GM19324 (cell line): ENCODE measurements around the gene ZMYM5.
"Not testable (repeated sequence)": the region's sequence is repeated elsewhere in the genome, so short reads cannot be mapped to it uniquely, and the experiment has no call there.

Source experiments
- ATAC-seq: cut with Tn5 transposase; IDR thresholded peaks from one replicate; pipeline ENCODE4 v1.9.1; 2021; ENCODE audit warnings: mild to moderate bottlenecking, moderate library complexity; ENCODE audit not compliant: unreplicated experiment, low FRiP score

ZMYM5 gene

GRCh38 chr13:19863323-19864023 is at the start of gene ZMYM5:
ZMYM5 (minus strand) TSS chr13:19863649; CDS start chr13:19852180, 11,469 bp downstream.
- ATAC-seq = peak; percentile 92

- no peak for ATAC-seq
These were observed 47.1 kb upstream of the ZMYM5 start for GRCh38 chr13:19910336-19911072.

- no peak for ATAC-seq
These were observed 45.0 kb upstream of the ZMYM5 start for GRCh38 chr13:19908350-19908986.

DNA sequence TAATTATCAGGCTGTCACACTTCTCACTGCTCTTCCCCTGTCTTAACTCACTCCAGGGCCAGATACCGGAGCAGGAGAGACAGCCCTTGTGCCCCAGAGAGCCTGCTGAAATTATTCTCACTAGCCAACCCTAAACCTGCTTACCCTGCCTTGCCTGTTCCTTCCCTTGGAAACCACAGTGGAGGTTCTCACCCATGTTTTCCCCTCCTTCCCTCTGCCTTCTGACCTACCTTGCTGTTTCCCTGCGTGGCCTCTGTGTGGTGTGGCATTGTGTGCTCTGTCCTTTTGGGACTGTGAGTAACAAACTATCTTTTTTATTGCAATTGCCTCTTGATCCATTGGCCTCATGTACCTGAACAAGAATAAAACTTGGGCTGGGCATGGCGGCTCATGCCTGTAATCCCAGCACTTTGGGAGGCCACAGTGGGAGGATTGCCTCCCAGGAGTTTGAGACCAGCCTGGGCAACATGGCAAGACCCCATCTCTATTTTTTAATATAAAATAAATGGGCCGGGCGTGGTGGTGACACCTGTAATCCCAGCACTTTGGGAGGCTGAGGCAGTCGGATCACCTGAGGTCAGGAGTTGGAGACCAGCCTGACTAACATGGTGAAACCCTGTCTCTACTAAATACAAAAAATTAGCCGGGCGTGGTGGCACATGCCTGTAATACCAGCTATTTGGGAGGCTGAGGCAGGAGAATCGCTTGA is 42.2 kb upstream of the ZMYM5 start:
- not testable (repeated sequence) for ATAC-seq

GRCh38 chr13:19890030-19890429 is 26.6 kb upstream of the ZMYM5 start:
- ATAC-seq = no peak

DNA sequence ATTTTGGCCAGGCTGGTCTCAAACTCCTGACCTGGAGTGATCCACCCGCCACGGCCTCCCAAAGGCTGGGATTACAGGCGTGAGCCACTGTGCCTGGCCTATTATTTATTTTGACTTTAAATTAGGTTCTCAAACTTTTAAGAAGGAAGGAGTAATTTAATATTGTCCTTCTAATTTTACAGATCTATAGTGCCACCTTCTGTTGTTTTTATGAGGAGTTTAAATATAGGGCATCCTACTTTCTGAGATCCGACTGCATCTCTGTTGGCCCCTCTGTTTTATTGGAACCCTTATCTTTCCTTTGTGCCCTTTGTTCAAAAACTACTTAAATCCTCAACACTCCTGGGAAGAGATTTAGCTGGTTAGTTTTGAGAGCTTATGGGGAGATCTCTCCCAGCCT is 25.4 kb upstream of the ZMYM5 start:
- ATAC-seq = no peak

- no peak for ATAC-seq
These were observed 18.8 kb upstream of the ZMYM5 start for GRCh38 chr13:19882231-19882630.

DNA sequence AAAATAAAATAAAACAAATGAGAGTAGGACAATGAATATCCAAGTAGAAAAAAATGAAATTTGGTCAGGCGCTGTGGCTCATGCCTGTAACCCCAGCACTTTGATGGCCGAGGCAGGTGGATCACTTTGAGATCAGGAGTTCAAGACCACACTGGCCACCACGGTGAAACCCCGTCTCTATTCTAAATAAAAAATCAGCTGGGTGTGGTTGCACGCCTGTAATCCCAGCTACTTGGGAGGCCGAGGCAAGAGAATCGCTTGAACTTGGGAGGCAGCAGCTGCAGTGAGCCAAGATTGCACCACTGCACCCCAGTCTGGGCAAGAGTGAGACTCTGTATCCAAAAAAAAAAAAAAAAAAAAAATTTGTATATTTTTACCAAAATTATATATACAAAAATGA is 18.2 kb upstream of the ZMYM5 start:
- ATAC-seq = no peak

DNA sequence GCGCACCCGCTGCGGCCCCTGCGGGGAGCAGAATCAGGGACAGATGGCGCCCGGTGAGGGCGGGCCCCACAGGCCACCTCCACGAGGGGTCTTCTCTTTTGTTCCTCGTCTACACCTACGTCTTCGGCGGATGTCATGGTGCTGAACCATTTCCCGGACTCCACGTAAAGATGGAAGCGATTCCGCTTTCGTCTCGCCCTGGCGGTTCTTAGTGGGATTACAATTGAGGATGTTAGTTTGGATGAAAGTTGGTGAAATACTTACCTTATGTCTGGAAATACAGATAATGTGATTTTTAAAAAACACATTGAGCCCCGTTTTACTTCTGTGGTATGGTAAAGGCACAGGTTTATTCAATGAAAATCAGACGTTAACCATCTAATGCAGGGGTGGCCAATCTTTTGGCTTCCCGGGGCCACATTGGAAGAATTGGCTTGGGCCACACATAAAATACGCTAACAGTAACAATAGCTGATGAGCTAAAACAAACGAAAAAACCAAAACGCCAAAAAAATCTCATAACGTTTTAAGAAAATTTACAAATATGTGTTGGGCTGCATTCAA is 1.4 kb upstream of the ZMYM5 start:
- no peak for ATAC-seq

DNA sequence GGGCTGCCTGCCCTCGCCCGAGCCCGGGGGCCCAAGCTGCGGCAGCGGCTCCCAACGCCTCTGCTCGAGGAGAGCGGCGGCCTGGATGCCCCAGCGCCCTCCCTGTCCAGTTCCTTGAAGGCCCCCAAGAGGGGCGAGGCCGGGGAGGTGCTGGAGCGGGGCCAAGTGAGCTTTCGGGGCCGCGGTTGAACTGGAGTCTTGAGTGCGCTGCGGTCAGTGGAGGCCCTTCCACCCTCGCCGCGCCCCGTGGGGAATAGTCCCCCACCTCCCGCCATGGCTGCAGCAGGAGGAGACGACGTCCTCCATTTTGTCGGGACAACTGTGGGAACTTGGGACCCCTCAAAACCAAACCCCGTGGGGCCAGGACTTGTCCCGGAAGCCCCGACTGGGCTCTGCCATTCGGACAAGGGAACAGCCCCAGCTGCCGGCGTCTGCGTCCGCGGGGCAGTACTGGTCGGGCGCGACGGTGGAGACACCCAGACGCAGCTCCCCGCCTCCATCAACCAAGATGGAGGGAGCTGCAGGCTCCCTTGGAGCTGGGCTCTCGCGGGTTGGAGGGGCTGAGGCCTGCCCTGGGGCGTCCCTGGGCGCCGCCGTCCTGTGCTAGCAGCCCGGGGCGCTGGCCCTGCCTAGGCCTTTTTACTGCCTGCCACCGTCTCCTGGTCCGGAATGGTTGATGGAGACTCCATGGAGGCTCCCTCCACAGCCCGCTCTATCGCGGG is 736 bp upstream of the ZMYM5 start:
- peak; percentile 40 for ATAC-seq

DNA sequence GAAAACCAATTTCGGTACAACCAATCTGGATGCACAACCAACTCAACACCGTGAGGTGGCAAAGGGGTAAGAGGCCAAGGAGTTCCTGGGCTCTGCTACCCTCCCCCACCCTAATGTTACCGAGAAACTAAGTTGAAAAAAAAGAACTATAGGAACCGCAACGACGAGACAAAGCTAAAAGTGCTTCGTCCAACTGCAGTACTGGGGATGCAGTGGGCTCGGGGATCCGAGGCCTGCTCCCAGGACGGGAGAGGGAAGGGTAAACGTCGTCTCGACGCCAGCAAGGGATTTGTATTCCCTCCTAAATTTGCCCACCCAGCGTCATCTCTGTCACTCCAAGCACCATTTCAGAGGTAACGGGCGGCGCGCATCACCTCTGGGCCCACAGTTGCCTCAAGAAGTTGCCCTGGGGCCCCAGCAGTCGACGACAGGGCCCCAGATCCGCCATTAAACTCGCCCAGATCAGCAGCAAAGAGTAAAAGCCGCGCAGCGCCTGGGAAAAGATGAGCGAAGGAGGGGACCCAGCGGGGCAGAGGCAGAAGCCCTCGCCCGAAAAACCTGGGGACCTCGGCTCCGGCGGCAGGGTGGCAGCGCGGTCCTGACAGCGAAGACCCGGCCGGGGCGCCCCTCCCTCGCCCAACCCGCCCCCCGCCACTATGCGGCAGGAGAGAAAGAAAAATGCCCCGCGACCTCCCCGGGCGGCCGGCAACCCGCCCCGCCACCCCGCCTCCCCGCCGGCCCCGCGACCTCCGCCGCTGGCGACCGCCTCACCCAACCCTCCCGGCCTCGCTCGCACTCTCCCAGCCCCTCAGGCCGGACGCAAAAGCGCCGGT is 752 bp downstream of the ZMYM5 start:
- ATAC-seq = peak; percentile 12

DNA sequence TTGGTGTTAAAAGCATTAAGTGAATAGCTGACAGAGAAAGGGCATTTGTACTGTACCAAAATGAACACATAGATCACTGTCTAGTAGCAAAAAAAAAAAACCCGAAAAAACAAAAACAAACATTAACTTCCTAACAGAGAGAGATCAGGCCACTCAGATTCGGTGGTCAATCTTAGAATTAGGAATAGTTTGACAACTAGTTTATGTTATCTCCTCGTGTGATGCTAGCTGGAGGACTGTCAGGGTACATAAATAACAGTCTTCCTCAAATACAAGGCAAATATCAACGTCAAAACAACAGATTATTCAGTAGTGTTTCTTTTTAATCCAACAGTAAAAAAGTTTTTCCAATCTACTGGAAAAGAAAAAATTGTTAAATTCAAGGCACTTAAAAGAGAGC is 1.7 kb downstream of the ZMYM5 start:
- no peak for ATAC-seq

- ATAC-seq = no peak
These were observed 2.4 kb downstream of the ZMYM5 start for GRCh38 chr13:19860884-19861655.

GRCh38 chr13:19857637-19858036 is 5.8 kb downstream of the ZMYM5 start:
- ATAC-seq = not testable (repeated sequence)

- no peak for ATAC-seq
These were observed 10.7 kb downstream of the ZMYM5 start for GRCh38 chr13:19852766-19853165.

DNA sequence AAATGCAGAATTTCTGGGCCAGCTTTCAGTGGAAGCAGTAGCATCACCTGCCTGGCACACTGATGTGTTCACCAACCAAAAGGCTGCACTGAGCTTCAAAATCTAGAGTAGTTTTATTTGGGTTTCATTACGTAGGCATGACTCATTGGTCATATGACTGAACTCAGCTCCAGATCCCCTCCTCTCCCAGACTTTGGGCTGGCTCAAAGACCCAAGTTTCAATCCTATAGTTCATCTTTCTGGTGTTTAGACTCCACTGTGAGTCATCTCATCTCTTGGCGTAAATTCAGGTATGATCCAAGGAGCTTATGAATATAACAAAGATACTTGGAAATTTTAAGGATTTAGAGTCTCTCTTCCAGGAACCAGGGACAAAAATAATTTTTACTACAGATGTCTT is 17.7 kb downstream of the ZMYM5 start:
- no peak for ATAC-seq

GRCh38 chr13:19838865-19839275 is 24.6 kb downstream of the ZMYM5 start:
- no peak for ATAC-seq

- ATAC-seq = no peak
These were observed 27.0 kb downstream of the ZMYM5 start for GRCh38 chr13:19836472-19836871.
